HS-5 (cell line): Measurements from ENCODE around the gene MPND.
"Not testable (repeated sequence)": the region's sequence is repeated elsewhere in the genome, so short reads cannot be mapped to it uniquely, and the experiment has no call there.

Source experiments
- DNase-seq: peaks from one replicate; pipeline ENCODE4 v3.0.0-alpha.2; 2012; ENCODE audit warnings: low read depth

MPND gene

DNA sequence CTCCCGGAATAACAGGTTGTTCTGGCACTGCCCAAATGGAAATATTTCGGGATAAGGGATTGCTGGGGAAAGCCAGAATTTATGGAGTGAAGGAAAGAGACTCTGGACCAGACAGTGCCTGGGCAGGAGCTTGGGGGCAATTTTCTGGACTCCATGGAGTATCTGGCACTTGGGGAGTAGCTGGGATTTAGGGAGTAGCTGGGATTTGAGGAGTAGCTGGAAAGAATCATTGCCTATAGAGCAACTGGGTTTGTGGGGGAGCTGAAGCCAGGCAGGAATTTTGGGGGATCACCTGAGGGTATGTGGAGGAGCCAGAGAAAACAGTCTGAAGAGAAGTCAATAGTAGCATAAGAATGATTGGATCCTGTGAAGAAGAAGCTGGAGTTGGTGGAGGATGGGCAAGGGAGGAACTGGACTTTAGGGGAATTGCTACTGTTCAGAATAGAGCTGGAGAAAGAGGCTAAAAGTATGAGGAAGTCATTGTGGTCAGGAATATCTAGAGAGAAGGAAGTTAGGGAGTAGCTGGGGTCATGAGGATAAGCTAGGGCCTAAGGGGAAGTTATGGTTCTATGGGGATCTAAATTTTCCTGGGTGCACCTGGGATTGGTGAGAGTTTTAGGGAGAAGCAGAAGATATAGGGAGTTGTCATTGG lies 24.2 kb upstream of the MPND start:
- no peak for DNase-seq

DNA sequence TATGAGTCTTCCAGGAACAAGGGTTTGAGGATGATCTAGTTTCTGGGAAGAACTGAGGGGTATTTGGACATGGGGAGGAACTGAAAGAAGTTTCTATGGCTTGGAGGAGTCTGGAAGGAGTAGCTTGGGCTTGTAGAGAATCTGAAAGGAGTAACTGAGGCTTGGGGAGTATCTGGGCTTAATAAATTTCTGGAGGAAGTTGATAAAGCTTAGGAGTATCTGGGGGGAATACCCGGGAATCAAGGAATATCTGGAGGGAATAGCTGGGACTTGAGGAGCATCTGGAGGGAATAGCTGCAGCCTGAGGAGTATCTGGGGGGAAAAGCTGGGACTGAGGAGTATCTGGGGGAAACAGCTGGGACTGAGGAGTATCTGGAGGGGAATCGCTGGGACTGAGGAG lies 22.9 kb upstream of the MPND start:
- DNase-seq: no peak

DNA sequence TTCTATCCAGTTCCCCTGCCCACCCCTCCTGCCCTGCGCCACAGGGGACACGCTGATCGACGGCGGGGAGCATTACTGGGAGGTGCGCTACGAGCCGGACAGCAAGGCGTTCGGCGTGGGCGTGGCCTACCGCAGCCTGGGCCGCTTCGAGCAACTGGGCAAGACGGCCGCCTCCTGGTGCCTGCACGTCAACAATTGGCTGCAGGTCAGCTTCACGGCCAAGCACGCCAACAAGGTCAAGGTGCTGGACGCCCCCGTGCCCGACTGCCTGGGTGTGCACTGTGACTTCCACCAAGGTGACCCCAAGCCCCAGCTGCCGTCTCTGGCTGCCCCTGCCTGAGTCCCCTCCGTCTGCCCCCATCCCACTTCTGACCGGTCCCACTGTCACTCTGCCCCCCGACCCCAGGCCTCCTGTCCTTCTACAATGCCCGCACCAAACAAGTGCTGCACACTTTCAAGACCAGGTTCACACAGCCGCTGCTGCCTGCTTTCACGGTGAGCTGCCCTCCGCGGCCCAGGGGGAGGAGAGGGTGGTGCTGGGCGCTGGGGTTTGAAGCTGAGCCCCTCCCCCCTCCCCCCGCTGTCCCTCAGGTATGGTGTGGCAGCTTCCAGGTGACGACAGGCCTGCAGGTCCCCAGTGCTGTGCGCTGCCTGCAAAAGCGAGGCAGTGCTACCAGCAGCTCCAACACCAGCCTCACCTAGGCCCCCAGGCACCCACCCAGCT lies 20.3 kb upstream of the MPND start:
- no peak for DNase-seq

DNA sequence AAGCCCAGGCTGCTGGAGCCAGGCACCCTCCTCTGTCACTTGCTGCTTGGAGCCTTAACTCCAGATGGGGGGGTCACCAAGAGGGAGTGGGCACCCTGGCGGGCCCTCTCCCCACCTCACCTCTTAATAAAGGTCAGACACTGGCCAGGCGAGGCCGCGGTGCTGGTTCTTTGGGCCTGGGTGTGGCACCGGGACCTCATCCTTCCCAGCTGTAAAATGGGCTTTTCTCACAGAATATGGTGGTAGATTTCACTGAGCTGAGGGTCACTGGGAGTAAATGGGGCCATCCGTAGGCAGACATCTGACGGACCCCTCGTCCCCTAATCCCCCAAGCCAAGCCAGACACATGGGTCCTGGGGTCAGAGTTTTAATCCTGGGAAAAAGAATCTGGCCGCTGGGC lies 19.7 kb upstream of the MPND start:
- DNase-seq: no peak

DNA sequence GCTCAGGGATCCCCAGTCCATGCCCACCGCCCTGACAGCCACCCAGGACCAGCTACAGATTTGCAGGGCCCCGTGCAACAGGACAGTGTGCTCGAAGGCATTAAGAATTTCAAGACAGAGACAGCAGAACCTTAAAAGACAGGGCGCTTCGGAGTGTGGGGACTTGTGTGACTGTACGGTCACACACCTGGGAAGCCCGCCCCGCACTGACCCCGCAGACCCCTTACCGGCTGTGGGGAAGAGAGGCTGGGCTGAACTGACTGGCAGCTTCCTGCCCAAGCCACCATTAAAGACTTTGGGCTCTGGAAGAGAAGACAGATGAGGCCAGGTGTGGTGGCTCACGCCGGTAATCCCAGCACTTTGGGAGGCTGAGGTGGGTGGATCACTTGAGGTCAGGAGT lies 19.1 kb upstream of the MPND start:
- DNase-seq: no peak

DNA sequence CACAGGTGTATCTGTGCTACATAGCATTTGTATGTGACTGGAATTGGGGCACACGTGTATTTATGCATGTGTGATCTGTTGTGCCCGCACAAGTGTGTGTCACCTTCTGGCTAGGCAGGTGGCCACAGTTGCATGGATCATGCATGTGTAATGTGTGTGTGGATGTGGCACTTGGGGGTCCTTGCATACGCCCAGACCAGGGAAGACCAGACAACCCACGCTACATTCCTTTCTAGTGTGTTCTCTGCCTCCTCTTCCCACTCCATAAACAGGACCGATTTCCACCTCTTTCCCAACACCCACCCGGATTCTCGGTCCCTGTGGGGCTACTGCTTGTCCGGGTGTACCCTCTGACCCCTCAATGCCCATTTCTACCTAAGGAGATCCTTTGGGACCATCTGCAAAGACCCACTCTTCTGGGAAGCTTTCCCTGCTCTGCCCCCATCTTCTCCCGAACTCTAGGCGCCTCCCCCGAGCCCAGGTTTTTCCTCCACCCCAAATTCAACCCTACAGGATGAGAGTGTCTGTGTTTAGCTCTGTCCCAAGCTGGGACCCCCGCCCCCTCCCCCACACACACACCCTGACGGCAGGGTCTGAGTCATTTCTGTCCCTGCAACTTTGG lies 17.0 kb upstream of the MPND start:
- DNase-seq: no peak

DNA sequence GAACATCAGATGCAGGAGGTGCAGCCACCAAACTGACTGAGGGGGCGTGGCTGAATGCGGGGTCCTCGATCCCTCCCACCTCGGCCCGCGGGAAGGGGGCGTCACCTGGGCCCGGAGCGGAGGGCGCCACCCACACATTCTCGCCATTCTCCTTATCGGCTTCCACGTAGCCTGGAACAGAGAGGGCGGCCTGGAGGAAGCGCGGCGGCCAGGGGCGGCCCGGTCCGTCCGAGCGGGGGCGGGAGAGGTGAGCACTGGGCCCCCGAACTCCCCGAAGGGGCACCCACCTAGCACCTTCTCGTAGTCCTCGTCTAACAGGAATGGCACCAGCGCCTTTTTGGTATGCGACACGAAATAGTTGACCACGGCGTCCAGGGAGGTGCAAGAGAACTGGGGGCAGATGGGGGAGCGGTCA lies 16.5 kb upstream of the MPND start:
- DNase-seq: no peak

DNA sequence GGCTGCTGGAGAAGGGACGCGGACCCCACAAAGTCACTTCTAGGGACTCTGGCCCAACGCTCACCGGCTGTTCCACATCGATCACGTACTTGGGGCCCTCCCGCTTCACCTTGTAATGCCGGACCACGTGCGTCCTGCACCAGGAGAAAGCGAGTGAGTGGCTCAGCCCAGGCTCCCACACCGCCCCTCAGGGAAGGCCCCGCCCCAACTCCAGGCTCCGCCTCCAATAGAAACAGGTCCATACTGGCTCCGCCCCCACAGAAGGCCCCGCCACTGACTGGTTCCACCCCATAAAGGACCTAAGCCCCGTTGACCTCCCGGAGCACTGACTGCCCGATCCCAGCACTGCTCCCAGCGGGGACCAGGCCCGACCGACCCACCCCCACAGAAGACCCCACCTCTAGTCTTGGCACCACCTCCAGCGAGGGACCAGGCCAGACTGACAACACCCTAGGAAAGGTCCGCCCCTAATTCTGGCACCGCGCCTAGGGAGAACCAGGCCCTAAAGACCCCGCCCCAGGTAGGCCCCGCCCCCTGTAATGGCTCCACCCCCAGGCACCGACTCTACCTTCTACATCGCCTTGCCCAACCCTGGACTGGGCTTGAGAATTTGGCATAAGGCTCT lies 16.0 kb upstream of the MPND start:
- no peak for DNase-seq

DNA sequence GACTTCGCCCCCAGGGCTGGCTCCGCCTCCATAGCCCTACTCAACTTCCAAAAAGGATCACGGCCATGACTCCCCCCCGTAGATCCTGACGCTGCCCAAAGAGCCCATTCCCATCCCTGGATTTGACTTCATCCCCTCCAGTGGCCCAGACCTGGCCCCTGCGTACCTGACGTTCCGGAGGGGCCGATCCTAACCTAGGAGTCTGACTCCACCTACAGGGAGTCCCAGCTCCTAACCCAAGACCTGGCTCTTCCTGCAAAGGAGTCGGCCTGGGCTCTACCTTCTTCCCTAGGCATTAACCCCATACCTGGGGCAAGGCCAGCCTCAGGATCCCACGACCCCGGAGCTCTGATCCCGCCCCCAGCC lies 15.5 kb upstream of the MPND start:
- DNase-seq: no peak

DNA sequence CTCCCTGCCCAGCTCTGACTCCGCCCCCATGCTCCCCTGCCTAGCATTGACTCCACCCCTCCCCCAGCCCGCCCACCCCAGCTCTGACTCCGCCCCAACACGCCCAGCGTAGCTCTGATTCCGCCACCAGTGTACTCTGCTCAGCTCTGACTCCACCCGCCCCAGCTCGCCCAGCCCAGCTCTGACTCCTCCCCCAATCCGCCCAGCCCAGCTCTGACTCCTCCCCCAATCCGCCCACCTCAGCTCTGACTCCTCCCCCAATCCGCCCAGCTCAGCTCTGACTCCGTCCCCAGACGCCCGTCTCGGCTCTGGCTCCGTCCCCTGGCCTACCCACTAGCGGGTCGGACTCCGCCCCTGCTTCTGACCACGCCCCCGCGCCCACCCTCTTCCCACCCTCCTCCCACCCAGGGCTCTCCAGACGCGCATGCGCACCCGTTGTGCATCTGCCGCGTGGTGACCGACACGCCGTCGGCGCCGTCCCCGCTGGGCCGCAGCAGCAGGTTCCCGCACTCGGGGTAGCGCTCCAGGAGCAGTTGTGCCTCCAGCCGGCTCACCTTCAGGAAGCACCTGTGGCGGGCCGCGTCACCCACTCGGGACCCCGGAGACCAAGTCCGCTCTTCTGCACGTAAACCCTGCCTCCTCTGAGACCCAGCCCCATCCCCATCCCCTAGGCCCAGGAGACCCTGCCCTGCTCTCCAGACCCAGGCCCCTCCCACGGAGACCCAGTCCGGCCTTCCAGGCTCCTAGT lies 14.9 kb upstream of the MPND start:
- no peak for DNase-seq

DNA sequence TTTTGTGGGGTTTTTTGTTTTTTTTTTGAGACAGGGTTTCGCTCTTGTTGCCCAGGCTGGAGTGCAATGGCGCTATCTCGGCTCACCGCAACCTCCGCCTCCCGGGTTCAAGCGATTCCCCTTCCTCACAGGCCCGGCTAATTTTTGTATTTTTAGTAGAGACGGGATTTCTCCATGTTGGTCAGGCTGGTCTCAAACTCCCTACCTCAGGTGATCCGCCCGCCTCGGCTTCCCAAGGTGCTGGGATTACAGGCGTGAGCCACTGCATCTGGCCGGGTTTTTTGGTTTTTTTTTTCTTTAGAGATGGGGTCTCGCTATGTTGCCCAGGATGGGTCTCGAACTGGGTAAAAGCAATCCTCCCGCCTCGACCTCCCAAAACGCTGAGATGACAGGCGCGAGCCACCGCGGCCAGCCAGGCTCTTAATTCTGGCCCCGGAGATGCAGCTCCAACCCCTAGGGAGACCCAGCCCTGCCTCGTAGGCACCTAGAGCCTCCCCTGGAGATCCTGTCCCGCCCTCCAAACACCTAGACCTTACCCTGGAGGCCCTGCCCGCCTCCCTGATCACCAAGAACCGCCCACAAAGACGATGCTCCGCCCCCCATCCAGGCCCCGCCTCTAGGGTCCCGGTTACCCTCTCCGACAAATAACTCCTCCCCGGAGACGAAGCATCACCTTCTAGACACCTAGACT lies 14.2 kb upstream of the MPND start:
- DNase-seq: not testable (repeated sequence)

DNA sequence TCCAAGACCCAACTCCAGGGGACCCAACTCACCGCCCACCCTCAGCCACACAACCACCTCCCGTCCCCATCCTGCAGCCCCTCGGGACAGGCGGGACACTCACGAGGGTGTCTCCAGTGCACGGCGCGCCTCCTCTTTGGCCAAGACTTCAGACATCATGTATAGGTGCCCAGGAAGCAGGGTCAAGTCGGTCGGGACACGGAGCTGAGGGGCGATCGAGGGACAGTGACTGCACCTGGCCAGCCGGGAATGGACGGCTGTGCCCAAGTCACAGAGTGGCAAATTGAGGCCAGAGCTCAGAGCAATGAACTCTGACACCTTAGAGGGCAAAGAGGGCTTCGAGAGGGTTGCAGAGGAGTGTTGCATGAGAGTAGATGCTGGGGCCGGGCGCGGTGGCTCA lies 13.5 kb upstream of the MPND start:
- DNase-seq: no peak

DNA sequence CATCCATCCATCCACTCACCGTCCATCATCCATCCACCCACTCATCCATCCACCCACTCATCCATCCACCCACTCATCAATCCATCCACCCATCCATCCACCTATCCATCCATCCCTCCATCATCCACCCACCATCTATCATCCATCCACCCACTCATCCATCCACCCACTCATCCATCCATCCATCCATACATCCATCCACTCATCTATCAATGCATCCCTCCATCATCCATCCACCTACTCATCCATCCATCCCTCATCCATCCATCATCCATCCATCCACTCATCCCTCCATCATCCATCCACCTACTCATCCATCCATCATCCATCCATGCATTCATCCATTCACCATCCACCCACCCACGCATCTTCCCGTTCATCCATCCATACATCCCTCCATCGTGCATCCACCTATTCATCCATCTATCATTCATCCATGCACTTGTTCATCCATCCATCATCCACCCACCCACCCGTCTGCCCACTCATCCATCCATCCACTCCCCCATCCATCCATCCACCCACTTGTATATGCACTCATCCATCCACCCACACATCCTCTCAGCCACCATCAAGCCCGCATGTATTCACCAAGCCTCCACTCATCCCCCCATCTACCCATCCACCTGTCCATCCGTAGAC lies 8.3 kb upstream of the MPND start:
- DNase-seq: no peak

DNA sequence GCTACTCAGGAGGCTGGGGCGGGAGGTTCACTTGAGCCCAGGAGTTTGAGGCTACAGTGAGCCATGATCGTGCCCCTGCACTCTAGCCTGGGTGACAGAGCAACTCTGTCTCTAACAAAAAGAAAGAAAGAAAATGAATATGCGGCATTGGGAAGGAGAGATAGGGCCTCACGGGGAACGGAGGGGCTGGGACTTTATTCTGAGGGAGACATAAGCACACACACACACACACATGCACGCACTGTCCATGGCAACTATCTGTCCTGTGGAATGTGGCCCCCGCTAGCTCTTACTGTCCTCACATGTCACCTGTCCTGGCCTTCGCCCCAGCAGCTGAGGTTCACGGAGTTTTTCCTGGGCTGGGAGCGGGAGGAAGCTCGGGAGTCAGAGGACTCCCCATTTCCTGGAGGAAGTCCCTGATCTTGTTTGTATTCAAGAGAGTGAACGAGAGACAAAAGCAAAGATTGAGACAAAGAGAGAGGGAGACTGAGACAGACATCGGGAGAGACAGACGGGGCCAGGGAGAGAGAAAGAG lies 5.4 kb upstream of the MPND start:
- DNase-seq: no peak

DNA sequence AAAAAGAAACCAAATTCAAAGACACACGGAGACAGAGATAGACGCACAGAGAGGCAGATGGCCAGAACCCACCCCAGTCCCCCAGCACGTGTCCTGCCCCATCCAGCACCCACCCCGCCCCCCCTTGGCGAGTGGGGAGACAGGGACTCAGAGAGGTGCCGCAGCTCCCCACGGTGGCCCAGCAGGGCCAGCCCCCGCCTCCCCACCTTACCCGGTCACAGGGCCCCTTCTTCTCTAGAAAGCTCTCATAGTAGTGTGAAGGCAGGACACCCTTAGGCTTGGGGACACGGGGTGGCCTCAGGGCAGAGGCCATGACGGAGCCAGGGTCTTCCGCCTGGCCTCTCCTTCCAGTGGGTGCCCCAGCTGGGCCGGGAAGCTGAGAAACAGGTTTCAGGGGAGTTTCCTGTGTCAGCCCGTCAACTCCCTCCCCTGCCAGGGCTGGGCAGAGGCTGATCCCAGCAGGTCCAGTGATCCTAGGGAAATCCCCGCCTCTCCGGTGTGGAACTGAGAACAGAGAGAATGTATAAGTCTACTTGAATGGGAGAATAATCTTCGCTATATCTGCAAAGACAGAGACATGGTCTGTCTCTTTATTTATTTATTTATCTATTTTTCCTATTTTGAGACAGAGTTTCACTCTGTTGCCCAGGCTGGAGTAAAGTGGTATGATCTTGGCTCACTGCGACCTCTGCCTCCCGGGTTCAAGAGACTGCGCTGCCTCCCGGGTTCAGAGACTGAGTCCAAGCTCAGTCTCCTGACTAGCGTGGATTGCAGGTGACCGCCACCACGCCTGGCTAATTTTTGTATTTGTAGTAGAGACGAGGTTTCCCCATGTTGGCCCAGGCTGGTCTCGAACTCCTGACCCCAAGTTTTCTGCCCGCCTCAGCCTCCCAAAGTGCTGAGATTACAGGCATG lies 4.7 kb upstream of the MPND start, which contains the start of gene STAP2:
Gene STAP2 (minus strand): TSS at position 387 of the 915 bp plus-strand sequence. CDS start 74 bp downstream, at position 313.
- DNase-seq: no peak

DNA sequence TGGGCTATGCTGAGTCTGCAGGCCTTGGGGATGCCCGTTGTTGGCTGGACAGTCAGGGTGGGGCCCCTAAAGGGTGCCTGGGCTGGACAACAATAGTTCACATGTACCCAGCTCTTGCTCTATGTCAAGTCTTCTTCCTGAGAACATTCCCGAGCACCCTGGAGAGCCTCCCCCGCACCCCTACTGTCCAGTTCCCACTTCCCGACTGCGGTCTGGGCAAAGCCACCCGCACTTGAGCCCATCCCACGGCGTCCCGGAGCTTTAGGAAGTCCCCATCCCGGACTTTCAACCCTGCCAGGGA lies 1.1 kb upstream of the MPND start:
- no peak for DNase-seq

DNA sequence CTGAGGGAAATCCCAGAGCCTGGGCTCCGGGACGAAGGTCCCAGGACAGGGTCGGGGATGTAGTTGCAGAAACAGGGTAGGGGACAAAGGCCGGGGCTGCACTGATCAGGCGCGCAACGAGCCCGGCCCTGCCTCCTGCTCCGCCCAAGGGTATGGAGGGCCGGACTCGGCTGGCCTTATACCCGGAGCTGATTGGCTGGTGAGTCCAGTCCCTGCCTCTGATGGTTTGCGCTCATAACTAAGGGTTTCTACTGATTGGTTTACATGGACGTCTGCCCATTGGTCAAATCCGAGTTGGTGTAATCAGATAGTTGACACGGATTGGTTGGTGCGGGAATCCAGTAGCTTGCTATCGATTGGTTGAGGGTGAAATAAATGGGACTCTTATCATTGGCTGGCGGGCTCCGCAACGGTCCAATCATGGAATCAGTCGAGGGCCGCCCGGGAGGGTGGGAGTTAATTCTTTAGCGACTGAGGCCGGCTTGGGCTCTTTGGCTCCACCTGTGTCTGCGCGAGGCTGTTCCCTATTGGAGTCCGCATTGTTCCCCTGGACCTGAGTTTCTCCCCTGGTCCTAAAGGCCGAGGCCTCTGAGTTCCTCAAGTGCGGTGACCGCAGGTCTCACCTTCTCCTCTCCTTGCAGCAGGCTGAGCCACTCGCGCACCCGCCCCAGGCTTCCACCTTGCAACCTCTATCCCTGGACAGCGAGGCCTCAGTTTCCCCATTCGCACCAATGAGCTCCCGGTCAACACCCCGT lies 570 bp upstream of the MPND start:
- DNase-seq: peak; percentile 100

DNA sequence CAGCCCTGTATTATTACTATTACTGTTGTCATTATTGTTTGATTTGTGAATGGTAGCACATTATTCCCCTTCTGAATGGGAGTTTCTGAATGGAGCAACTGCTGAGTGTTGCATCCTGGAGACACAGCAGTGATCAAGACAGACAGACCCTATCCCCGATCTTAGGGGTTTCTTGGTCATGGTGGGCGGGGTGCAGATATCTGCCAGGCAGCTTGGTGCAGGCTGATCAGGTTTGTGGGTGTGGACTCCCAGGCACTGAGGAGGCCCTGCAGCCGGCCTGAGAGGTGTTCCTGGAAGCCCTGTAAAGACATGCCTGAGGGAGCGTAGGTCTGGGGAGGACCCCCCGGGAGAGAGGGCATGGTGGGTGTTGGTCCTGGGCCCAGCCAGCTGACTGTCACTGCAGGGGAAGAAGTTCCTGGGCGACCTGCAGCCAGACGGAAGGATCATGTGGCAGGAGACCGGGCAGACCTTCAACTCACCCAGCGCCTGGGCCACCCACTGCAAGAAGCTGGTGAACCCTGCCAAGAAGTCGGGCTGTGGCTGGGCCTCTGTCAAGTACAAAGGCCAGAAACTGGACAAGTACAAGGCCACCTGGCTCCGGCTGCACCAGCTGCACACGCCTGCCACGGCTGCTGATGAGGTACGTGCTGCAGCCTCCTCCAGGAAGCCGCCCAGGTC lies 2.1 kb downstream of the MPND start:
- DNase-seq: no peak

DNA sequence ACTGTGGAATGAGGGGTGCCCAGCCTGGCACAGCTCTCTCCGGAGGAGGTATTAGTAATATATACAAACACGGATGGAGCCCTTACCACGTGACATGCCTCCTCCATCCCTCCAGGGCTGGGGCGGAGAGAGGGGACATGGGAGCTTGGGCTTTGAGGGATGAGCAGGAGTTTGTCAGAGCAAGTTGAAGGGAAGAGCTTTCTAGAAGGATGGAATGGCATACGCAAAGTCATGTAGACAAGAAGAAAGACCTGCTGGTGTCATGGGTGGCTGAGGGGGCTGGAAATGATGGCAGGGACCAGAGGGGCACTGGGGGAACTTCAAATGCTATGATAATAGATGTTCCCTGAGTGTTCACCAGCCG lies 2.6 kb downstream of the MPND start:
- DNase-seq: no peak
